Heart left ventricle (tissue), 13 donors: ENCODE measurements around the gene TIPARP.

Experiments
- CTCF ChIP-seq, 12 donors: fragments of 200-600 bp; sonication (generic) in 4 of 12; IDR thresholded peaks; one replicate each; pipeline versions ENCODE4 v1.5.0 to v1.8.0; 2018 to 2022; ENCODE audit warnings: antibody characterized with exemption in 12 of 12, mild to moderate bottlenecking in 5 of 12
- POLR2A ChIP-seq, 2 donors: fragments of 450-650 bp; IDR thresholded peaks; one replicate each; pipeline ENCODE4 v1.6.1; 2017; ENCODE audit warnings: antibody characterized with exemption in 2 of 2, mild to moderate bottlenecking in 2 of 2, moderate library complexity in 2 of 2
- donor health status: ischemic (EF 13 %, LVEDD 7.1; RV severe dilation, severe dysfunction).
- donor health status: DM: no; HTN: yes; CAD: no.
- donor health status: DM: no; HTN: no; CAD: no.
- donor health status: ischemic (EF 25% LVEDD 6.9; RV normal size, moderate dysfunction).
- donor health status: ischemic (EF 25% LVEDD 5.7; RV mildly dilated, moderate dysfunction).
- donor health status: ischemic (EF 35%, LVEDD 5.7; RV mildly dilated, moderate dysfunction).
- donor health status: nonischemic (EF 11% LVEDD 7.7; RV severe dilation, severe dysfunction).
- donor health status: DM: yes; HTN: yes; CAD: no.
- donor health status: PGD.
- donor health status: ischemic (EF 29% LVEDD 5.4; RV normal size, mild dysfunction).
- donor health status: nonischemic (EF 23%, LVEDD 6.1; RV moderate dilation, normal function).

- TF ChIP-seq CTCF (IDR thresholded peaks at IDR 0.05) (no peak), POLR2A (IDR thresholded peaks at IDR 0.05) (no peak)
Observed at GRCh38 chr3:156633335-156633734, 41.1 kb upstream of the TIPARP start.
